SK-N-SH treated with all-trans-retinoic acid at 6 μM for 48 hours (cell line): ENCODE results near the gene BPIFA1.

Experiments
- ATAC-seq: fragments of 200-7000 bp; cut with Tn5 transposase; 3 replicates; pipeline ENCODE4 v1.9.1; 2020; ENCODE audit warnings: mild to moderate bottlenecking, moderate library complexity
- BACH2 ChIP-seq: fragments of 250-450 bp; sonication (Bioruptor Pico); IDR thresholded peaks from 2 replicates; pipeline ENCODE4 v1.9.0; 2021; ENCODE audit warnings: mild to moderate bottlenecking, borderline replicate concordance
- CSDC2 ChIP-seq: fragments of 250-450 bp; sonication (Bioruptor Pico); IDR thresholded peaks from 2 replicates; pipeline ENCODE4 v1.5.0; 2020; ENCODE audit warnings: mild to moderate bottlenecking, moderate library complexity
- GLIS3 ChIP-seq: fragments of 250-450 bp; sonication (Bioruptor Pico); IDR thresholded peaks from 2 replicates; pipeline ENCODE4 v1.5.0; 2020; ENCODE audit warnings: mild to moderate bottlenecking, moderate library complexity
- ISL1 ChIP-seq: fragments of 250-450 bp; sonication (Bioruptor Pico); IDR thresholded peaks from 2 replicates; pipeline ENCODE4 v2.1.2; 2022; ENCODE audit warnings: mild to moderate bottlenecking, moderate library complexity
- OSR1 ChIP-seq: fragments of 250-450 bp; sonication (Bioruptor Pico); IDR thresholded peaks from 2 replicates; pipeline ENCODE4 v1.8.0; 2022; ENCODE audit warnings: moderate library complexity, mild to moderate bottlenecking, inconsistent platforms
- PPARA ChIP-seq: fragments of 250-450 bp; sonication (Bioruptor Pico); IDR thresholded peaks from 2 replicates; pipeline ENCODE4 v1.5.0; 2020; ENCODE audit warnings: mild to moderate bottlenecking, borderline replicate concordance
- RARB ChIP-seq: fragments of 250-450 bp; sonication (Bioruptor Pico); IDR thresholded peaks from 2 replicates; pipeline ENCODE4 v1.8.0; 2021; ENCODE audit warnings: mild to moderate bottlenecking, moderate library complexity
- SNAI2 ChIP-seq: fragments of 250-450 bp; sonication (Bioruptor Pico); IDR thresholded peaks from 2 replicates; pipeline ENCODE4 v1.5.0; 2020; ENCODE audit warnings: mild to moderate bottlenecking, moderate library complexity
- TCF4 ChIP-seq: fragments of 250-450 bp; sonication (Bioruptor Pico); IDR thresholded peaks from 2 replicates; pipeline ENCODE4 v1.8.0; 2021; ENCODE audit warnings: mild to moderate bottlenecking, moderate library complexity, borderline replicate concordance
- ZFP3 ChIP-seq: fragments of 250-450 bp; sonication (Bioruptor Pico); IDR thresholded peaks from 2 replicates; pipeline ENCODE4 v1.5.0; 2020; ENCODE audit warnings: mild to moderate bottlenecking, moderate library complexity
- ZFP30 ChIP-seq: fragments of 450-650 bp; formaldehyde crosslinking; IDR thresholded peaks from 2 replicates; pipeline ENCODE4 v1.5.0; 2022; ENCODE audit warnings: mild to moderate bottlenecking, moderate library complexity
- ZNF70 ChIP-seq: fragments of 450-650 bp; formaldehyde crosslinking; IDR thresholded peaks from 2 replicates; pipeline ENCODE4 v1.5.0; 2020; ENCODE audit warnings: mild to moderate bottlenecking, moderate library complexity
- ZNF8 ChIP-seq: fragments of 450-650 bp; formaldehyde crosslinking; IDR thresholded peaks from 2 replicates; pipeline ENCODE4 v1.5.0; 2020; ENCODE audit warnings: mild to moderate bottlenecking, moderate library complexity
- TF ChIP-seq, protein P1 (sequence below): fragments of 250-450 bp; sonication (Bioruptor Pico); IDR thresholded peaks from 2 replicates; pipeline ENCODE4 v1.5.0; 2020; ENCODE audit warnings: mild to moderate bottlenecking, moderate library complexity
- TF ChIP-seq, protein P2 (sequence below): fragments of 250-450 bp; sonication (Bioruptor Pico); IDR thresholded peaks from 2 replicates; pipeline ENCODE4 v1.5.1; 2020; ENCODE audit warnings: low read depth, mild to moderate bottlenecking, moderate library complexity

BPIFA1 gene

DNA sequence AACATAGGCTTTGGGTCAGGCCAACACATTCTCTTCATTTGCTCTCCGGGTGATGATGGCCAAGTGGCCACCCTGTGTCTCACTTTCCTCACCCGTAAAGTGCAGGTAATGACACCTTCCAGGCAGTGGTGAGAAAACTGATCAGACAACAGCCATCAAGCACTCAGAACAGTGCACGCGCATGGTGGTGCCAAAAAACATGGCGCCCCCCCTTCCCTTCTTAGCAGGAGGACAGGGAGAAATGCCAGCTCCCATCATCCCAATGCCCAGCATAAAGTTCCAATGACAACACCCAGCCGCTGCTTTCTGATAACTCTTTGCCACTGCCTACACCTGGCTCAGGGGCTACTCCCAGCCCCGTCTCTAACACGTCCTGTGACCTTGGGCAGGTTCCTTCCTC is 55.6 kb downstream of the BPIFA1 start (continued):
- TF ChIP-seq, protein P1, sequence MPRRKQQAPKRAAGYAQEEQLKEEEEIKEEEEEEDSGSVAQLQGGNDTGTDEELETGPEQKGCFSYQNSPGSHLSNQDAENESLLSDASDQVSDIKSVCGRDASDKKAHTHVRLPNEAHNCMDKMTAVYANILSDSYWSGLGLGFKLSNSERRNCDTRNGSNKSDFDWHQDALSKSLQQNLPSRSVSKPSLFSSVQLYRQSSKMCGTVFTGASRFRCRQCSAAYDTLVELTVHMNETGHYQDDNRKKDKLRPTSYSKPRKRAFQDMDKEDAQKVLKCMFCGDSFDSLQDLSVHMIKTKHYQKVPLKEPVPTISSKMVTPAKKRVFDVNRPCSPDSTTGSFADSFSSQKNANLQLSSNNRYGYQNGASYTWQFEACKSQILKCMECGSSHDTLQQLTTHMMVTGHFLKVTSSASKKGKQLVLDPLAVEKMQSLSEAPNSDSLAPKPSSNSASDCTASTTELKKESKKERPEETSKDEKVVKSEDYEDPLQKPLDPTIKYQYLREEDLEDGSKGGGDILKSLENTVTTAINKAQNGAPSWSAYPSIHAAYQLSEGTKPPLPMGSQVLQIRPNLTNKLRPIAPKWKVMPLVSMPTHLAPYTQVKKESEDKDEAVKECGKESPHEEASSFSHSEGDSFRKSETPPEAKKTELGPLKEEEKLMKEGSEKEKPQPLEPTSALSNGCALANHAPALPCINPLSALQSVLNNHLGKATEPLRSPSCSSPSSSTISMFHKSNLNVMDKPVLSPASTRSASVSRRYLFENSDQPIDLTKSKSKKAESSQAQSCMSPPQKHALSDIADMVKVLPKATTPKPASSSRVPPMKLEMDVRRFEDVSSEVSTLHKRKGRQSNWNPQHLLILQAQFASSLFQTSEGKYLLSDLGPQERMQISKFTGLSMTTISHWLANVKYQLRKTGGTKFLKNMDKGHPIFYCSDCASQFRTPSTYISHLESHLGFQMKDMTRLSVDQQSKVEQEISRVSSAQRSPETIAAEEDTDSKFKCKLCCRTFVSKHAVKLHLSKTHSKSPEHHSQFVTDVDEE (CRISPR knock-in tag): no peak
- no peak for TF ChIP-seq SNAI2 (CRISPR knock-in tag)
- no peak for TF ChIP-seq GLIS3 (CRISPR knock-in tag)
- TF ChIP-seq ZNF70 (CRISPR knock-in tag): no peak
- TF ChIP-seq ZFP30 (CRISPR knock-in tag): no peak

DNA sequence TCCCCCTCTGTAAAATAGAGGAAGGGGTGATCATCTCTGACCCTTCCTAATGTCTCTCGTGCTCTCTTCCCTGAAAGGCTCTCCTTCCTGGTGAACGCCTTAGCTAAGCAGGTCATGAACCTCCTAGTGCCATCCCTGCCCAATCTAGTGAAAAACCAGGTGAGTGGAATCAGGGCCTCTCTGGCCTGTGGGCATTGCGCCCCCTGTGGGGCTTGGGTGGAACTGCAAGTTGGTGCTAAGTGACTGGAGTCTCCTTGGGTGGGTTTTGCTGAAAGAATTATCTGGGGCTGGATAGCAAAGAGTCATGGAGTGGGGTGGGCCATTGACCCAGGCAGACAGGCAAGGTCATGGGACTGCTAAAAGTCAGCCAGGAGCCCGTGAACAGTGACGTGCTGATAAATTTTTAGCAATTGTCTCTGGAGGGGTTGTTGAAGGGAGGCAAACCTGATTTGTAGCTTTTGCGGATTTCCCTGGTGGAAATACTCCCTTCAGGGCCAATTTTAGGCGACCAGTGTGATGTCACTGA is 56.1 kb downstream of the BPIFA1 start:
- peak; percentile 58; the same call in 2 of the 3 replicates for ATAC-seq

More for the DNA sequence above, 56.1 kb downstream of the BPIFA1 start:
- TF ChIP-seq, protein P2, sequence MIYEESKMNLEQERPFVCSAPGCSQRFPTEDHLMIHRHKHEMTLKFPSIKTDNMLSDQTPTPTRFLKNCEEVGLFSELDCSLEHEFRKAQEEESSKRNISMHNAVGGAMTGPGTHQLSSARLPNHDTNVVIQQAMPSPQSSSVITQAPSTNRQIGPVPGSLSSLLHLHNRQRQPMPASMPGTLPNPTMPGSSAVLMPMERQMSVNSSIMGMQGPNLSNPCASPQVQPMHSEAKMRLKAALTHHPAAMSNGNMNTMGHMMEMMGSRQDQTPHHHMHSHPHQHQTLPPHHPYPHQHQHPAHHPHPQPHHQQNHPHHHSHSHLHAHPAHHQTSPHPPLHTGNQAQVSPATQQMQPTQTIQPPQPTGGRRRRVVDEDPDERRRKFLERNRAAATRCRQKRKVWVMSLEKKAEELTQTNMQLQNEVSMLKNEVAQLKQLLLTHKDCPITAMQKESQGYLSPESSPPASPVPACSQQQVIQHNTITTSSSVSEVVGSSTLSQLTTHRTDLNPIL (CRISPR knock-in tag): no peak
- TF ChIP-seq PPARA (CRISPR knock-in tag): no peak
- no peak for TF ChIP-seq ZNF8 (CRISPR knock-in tag)
- TF ChIP-seq RARB: no peak
- TF ChIP-seq CSDC2 (CRISPR knock-in tag): no peak
- no peak for TF ChIP-seq TCF4 (CRISPR knock-in tag)
- TF ChIP-seq ZFP3 (CRISPR knock-in tag): no peak
- no peak for TF ChIP-seq ISL1
- no peak for TF ChIP-seq BACH2 (CRISPR knock-in tag)
- TF ChIP-seq, protein P1 (CRISPR knock-in tag): no peak
- no peak for TF ChIP-seq OSR1
- TF ChIP-seq SNAI2 (CRISPR knock-in tag): no peak
